ENCODE data around the gene PKN2.
A peak's percentile ranks its signal among the peaks of the same experiment; 100 is the strongest.
"Not testable (repeated sequence)": the region's sequence is repeated elsewhere in the genome, so short reads cannot be mapped to it uniquely, and the experiment has no call there.

Gene PKN2

GRCh38 chr1:88680911-88681622, 3.0 kb upstream of the PKN2 start:
- DNase-seq: no peak

DNA sequence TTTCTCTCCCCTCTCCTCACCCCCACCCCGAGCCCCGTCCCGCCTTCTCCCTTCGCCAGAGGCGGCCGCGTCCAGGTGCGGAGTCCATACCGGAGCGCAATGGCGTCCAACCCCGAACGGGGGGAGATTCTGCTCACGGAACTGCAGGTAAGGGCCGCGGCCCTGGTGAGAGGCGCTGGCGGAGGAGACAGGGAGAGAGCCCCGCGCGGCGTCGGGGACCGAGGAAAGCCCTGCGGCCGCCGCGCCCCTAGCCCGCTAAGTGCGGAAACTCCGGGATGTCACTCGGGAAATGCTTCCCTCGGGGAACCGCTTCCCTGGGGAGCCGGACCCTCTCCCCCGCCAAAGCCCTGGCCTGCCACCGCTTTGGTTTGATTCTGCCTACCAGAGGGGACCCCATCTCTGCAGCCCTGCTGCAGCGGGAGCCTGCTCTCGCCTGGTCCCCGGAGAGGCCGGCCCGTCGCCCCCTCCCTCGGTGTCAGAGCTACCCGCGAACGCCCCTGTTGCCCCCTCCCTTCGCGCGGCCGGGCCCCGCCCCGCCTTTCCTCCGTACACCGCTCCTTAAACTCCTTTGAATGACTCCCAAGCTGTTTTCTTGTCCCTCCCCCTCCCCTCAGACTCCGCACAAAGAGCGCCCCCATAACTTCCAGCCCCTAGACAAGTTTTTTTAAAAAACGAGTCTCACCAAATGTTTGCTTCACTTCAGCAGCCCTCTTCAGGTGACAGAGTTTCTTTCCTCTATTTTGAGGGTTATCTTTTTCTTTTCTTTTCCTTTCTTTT, 597 bp downstream of the PKN2 start:
- peak; percentile 31 for DNase-seq

DNA sequence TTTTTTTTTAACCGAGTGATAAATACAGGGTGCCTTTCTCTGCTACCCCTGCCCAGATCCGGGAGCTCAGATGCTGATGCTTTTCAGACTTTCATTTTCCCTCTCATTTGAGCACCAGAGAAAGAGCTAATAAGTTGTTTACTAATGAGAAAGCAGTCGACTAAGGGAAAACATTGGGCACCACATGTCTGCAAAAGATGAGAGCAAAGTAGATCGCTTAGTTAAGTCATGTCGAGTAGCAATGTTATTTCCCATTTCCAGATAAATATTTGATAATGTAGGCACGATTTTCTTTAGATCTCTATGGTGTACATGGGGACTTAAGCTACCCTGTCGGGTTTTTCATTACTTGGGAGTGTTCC, 1.2 kb downstream of the PKN2 start:
- no peak for DNase-seq

- no peak for DNase-seq
These were observed 7.5 kb downstream of the PKN2 start for GRCh38 chr1:88691540-88691939.

GRCh38 chr1:88695781-88696180, 11.7 kb downstream of the PKN2 start:
- no peak for DNase-seq

GRCh38 chr1:88697503-88697902, 13.4 kb downstream of the PKN2 start:
- no peak for DNase-seq

DNA sequence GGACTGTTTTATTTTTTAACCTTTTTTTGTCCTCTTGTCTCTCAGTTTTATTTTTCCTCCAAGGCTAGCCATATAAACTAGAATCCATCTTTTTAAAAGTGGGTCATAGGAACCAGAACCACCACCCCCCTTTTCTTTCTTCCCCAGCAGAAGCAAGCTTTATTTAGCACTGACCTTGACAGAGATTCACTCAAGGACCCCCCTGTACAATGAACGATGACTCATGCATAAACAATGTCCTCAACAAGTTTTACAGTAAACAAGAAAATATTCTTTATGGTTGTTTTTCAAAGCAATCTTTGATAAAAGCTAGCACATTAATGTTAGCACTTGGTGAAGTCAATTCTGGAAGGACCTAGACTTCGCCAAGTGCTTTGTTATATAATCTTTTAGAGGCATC, 14.1 kb downstream of the PKN2 start:
- no peak for DNase-seq

DNA sequence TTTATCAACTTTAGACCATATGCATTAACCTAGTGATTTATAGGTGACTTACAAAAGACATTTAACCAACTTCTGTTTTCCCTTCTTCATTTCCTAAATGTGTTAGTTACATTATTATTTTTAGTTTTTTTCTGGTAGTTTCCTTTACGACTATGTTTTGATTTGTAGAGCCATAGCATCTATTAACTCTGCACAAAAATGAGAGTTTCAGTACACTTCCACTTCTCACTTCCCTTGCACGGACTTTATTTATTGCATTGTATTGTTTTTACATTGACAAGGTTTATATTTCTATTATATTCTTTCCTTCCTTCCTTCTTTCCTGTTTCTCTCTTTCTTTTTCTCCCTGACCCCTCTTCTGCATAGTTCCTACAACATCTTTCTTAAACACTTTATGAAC, 14.7 kb downstream of the PKN2 start:
- no peak for DNase-seq

GRCh38 chr1:88700425-88701013, 16.4 kb downstream of the PKN2 start:
- DNase-seq: no peak

DNA sequence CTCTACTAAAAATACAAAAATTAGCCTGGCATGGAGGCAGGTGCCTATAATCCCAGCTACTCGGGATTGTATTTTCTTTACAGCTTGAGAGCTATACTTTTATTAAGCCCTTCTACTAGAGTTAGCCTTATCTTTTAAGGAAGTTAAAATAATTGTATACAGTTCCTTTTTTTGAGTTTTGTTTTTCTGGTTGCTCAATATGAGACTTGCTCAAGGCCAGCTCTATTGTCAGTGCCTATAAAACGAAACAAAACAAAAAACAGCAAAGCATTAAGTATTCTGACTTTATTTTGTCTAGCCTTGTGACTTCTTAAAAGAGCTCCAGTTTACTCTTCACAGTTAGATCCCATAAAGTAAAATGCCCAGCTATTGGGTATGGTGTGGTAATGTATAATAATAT, 17.2 kb downstream of the PKN2 start:
- DNase-seq: no peak

- not testable (repeated sequence) for DNase-seq
These were observed 17.7 kb downstream of the PKN2 start for GRCh38 chr1:88701793-88702192.

DNA sequence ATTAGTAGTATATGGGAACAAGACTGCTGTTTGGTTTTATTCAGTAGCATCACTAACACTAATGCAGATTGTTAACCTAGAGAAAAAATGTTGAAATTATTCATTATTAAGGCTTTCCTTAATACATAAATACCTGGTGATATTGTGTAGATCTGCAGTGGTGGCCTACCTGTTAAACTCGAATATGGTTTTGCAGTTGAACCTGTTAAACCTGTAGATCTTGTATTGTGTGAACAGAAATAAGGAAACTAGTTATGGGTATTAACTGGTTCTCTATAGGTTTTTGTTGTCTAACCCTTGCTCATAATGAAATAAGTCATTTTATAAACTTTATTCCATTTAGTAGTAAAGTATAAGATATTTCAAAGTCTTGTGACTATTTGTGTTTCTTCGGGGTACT, 23.9 kb downstream of the PKN2 start:
- DNase-seq: no peak

DNA sequence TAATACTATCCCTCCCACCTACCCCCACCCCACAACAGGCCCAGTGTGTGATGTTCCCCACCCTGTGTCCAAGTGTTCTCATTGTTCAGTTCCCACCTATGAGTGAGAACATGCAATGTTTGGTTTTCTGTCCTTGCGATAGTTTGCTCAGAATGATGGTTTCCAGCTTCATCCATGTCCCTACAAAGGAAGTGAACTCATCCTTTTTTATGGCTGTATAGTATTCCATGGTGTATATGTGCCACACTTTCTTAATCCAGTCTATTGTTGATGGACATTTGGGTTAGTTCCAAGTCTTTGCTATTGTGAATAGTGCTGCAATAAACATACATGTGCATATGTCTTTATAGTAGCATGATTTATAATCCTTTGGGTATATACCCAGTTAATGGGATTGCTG, 28.8 kb downstream of the PKN2 start:
- not testable (repeated sequence) for DNase-seq

- not testable (repeated sequence) for DNase-seq
These were observed 32.5 kb downstream of the PKN2 start for GRCh38 chr1:88716571-88716970.

- no peak for DNase-seq
These were observed 38.4 kb downstream of the PKN2 start for GRCh38 chr1:88722492-88722891.

DNA sequence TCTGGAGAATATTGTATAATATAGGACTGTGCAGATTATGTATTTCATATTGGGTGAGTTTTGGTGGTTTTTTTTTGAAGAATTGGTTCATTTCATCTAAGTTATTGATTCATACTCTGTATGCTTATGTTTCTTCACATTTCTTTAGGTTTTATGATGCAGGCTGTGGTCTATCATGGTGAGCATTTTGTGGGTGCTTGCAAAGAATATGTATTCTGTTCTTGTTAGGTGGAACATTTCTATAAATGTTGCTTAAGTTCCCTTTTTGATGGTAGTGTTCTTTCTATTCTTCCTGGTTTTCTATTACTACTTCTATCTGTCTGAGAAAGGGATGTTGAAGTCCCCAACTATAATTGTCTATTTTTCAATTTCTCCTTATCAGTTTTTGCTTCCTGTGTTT, 42.6 kb downstream of the PKN2 start:
- no peak for DNase-seq

- DNase-seq: no peak
These were observed 43.1 kb downstream of the PKN2 start for GRCh38 chr1:88727205-88727604.

GRCh38 chr1:88729297-88729696, 45.2 kb downstream of the PKN2 start:
- DNase-seq: no peak

DNA sequence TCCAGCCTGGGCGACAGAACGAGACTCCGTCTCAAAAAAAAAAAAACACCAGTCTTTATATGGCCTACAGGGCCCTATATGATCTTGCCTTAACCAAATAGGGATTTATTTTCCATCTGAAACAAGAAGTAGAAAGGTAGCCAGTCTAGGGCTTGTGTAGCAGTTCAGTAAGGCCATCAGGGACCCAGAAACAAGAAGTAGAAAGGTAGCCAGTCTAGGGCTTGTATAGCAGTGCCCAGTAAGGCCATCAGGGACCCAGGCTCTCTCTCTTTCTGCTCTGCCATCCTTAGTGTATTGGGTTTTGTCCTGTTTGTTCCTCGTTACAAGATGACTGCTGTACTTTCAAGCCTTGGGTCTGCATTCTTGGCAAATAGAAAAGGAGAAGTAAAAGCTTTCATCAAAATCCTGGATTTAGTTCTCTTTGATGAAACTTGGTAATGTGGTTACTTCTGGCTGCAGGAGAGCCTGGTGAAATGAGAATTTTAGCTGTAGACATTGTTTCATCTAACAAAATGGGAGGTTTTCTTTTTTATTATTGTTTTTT, 46.1 kb downstream of the PKN2 start:
- DNase-seq: no peak

DNA sequence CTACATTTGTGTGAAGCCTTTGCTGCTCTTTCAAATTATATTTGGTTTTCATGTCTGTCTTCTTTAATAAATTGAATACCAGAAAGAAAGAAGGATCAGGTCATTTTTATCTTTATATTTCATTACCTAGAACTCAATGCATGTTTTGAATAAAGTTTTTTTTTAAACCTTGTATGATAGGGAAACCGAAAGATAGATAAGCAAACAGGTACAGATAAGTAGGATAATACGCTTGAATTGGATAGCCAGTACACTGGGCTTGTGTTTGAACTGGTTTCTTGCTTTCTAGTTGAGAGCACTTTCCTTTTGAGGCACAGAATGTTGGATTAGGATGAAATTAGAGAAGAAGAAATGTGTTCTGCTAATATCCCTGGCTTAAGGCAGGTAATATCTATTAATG, 46.9 kb downstream of the PKN2 start:
- peak; percentile 47 for DNase-seq

- DNase-seq: peak; percentile 83
These were observed 47.6 kb downstream of the PKN2 start for GRCh38 chr1:88731475-88732269.

DNA sequence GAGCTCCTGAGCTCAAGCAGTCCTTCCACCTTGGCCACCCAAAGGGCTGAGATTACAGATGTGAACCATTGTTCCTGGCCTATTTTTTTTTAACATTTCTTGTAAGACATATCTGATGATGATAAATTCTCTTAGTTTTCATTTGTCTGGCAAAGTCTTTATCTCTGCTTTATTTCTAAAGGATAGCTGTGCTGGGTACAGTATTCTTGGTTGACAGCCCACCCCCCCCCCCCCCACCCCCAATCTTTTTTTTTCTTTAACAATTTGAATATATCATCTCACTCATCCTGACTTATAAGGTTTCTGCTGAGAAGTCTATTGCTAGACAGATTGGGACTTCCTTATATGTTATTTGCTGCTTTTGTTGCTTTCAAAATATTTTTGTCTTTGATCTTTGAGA, 51.3 kb downstream of the PKN2 start:
- DNase-seq: no peak

DNA sequence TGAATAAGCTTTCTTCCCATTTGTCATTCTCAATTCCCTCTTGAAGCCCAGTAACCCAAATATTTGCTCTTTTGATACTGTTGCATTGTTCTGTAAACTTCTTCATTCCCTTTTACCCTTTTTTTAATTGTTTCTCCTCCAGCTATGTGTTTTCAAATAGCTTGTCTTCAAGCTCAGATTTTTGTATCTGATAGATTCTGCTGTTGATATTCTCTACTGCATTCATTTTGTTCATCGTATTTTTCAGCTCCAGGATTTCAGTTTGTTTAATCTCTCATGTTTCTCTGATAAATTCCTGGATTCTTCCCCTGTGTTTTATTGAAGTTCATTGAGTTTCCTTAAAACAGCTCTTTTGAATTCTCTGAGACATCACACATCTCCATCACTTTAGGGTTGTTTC, 51.8 kb downstream of the PKN2 start:
- DNase-seq: no peak
